IPS-NIHi7 (cell line): ENCODE data around the gene S100A4.
"Not testable (repeated sequence)": the region's sequence is repeated elsewhere in the genome, so short reads cannot be mapped to it uniquely, and the experiment has no call there.

Experiments used
- DNase-seq: peaks from one replicate; pipeline ENCODE4 v3.0.0; 2012; ENCODE audit warnings: mixed read lengths; ENCODE audit errors: extremely low spot score

Gene S100A4

DNA sequence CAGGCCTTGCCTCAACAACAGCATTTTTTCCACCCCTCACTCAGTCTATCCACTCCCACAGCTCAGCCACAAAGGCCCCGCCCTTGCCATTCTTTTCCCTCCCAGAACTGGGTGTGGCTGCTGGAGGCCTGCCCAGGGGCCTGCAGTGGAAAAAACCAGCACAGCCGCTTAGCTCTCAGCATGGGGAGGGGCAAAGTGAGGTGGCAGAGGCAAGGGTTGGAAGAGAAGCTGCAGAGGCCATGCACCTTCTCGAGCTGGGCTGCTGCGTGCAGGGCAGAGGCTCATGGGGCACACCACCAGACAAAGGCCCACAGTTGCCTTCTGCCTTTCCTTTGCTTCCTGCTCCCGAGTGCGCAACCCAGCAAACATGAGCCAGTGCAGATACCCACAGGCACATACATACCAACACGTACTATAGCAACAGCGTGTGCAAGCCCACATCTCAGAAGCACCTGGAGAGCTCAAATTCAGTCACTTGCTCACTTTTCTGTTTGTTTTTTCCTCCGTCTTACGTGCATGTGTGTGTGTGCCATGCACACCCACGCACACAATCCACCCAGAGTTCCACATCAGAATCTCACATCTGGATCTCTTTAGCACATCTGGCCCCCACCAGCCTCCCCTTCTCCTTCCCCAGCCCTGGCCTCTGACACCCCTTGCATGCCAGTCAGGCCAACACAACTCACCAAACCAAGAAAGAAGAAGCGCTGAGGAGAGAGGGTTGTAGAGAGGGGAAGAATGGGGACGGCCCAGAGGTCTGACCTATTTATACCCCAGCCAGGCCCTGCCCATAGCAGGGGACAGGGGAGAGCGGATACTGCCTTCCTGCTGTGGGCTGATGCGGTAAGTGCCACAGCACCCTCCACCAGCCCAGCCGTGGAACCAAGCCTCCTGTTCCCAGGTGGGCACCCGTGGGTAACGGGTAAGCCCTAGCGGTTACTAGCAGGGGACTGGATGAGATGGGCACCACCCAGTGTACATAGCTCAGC is at the start of gene S100A4:
Gene S100A4 (minus strand): TSS at position 740 of the 989 bp plus-strand sequence. CDS start 1,012 bp downstream, outside the sequence.
- DNase-seq, result peak; percentile 94

DNA sequence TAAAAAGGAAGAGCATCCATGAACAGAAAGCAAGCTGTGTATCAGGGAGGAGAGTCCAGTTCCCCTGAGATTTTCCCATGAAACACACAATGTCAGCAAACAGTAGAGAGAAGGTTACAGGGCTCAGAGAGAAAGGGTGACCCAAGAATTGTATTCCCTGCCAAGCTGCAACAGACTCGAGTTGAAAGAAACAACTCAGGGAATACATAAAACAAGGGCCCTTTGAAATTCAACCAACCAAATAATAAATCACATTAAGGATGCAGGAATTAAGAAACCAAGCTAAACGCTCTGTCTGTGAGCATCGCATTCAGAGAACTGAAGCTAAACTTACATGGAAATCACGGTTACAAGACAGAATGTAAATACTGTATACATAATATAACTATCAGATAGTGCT is 47.1 kb upstream of the S100A4 start:
- DNase-seq, result no peak

DNA sequence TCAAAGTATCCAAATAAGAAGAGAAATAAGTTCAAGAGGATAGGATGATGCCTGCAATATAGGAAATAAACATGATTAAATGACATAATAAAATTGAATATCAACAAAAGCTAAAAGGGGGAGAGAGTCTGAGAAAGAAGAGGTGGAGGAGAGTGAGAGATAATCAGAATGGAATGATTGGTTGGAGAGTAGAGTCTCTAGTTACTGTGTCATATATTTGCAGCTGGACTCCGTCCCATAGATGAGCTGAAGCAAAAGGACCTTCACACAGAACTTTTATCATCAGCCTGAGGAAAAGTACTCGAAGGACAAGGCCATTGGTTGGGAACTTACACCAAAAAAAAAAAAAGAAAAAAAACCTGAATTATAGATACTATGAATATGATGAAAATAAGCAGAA is 42.9 kb upstream of the S100A4 start:
- no peak for DNase-seq

DNA sequence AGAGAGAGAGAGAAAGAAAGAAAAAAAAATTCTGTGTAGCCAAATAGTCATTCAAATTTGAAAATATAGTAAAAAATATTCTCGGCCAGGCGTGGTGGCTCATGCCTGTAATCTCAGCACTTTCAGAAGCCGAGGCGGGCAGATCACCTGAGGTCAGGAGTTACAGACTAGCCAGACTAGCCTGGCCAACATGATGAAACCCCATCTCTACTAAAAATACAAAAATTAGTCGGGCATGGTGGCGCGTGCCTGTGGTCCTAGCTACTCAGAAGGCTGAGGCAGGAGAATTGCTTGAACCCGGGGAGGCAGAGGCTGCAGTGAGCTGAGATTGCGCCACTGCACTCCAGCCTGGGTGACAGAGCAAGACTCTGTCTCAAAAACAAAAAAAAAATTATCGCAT is 42.4 kb upstream of the S100A4 start:
- not testable (repeated sequence) for DNase-seq

DNA sequence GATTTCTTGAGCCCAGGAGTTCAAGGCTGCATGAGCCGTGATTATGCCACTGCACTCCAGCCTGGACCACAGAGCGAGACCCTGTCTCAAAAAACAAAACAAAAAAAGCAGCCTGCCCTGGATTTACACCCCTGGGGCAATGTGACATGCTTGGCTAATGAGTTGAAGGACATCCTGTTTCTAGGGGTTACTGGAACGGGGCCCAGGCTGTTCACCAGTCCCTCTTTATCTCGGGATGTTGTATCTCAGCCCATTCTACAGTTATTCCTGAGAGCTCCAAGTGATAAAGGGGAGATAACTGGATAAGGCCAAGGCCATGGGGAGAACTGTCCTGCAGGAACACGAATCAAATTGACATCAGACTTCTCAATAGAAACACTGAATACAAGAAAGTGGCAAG is 41.7 kb upstream of the S100A4 start:
- no peak for DNase-seq

DNA sequence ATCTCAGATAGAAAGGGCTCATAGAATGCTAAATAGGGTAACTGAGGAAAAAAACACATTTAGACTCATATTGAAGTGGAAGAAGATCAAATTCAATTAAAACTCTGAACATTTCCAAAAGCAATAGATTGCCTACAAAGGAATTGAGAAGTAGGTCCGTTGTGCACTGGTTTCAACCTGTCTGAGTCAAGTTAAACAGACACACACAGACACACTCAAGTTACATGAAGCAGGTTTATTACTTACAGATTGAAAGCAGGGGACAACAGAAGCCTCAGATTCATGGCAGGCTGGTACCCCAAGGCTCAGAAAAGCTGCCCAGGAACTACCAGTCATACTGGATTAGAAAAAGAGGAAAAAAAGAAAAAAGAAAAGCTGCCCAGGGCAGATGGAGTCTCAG is 40.7 kb upstream of the S100A4 start:
- DNase-seq, result no peak

- DNase-seq, result no peak
Measured at GRCh38 chr1:153585006-153585405, 39.4 kb upstream of the S100A4 start.

DNA sequence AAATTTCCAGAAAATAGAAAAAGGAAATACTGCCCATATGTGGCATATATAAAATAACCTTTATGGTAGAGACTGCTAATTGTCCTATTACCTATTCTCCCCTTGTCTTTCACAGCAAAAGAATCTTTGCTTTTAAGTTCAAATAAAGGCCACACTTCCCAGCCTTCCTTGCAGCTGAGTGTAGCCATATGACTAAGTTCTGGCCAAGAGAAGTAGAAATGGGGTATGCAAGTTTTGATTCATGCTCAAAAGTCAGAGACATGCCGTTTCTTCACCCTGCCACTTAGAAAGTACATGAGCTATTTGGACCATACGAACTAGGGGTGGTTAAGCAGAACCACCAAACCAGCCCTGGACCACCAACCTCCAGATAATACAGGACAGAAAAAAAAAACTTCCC is 38.4 kb upstream of the S100A4 start:
- no peak for DNase-seq

GRCh38 chr1:153583514-153583913 is 37.9 kb upstream of the S100A4 start:
- DNase-seq, result not testable (repeated sequence)

DNA sequence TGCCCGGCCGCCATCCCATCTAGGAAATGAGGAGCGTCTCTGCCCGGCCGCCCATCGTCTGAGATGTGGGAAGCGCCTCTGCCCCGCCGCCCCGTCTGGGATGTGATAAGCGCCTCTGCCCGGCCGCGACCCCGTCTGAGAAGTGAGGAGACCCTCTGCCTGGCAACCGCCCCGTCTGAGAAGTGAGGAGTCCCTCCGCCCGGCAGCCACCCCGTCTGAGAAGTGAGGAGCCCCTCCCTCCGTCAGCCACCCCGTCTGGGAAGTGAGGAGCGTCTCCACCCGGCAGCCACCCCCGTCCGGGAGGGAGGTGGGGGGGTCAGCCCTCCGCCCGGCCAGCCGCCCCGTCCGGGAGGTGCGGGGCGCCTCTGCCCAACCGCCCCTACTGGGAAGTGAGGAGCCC is 37.2 kb upstream of the S100A4 start:
- DNase-seq, result not testable (repeated sequence)

DNA sequence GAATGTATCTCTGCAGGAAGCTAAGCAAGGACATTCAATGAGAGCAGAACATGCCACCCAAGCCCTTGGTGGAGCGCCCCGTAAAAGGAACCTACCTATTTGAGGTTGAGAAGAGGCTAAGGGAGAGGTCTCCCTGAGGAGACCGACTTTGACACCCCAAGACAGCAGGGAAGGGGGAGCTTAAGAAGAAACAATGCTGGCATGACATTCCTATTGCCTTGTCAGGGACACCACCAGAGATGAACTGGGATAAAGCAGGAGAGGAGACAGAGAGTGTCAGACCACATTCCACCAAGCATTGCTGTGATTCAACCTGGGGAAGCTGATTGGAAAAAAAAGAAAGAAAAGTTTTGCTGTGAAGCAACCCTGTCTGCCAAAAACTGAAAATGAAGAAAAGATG is 33.3 kb upstream of the S100A4 start:
- no peak for DNase-seq

- no peak for DNase-seq
Measured at GRCh38 chr1:153578490-153578889, 32.9 kb upstream of the S100A4 start.

DNA sequence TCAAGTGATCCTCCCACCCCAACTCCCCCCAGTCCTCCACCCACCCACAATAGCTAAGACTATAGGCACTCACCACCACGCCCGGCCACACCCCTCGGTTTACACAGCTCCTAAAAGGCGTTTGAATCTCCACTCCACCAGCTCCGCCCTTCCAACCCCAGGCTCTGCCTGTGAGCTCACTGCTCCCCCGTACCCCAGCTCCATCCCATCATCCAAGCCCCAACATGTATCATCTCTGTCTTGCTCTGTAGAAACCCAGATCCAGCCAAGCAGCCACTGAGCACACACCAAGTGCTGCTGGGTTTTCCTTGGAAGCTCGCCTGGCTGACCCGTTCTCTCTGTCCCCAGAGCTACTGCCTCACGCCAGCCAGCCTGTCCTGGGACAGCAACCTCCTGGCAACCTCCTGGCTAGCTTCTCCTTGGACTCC is 32.0 kb upstream of the S100A4 start:
- no peak for DNase-seq

GRCh38 chr1:153577138-153577537 is 31.5 kb upstream of the S100A4 start:
- DNase-seq, result no peak

- DNase-seq, result not testable (repeated sequence)
Measured at GRCh38 chr1:153575497-153575896, 29.9 kb upstream of the S100A4 start.

GRCh38 chr1:153575081-153575491 is 29.5 kb upstream of the S100A4 start:
- DNase-seq, result not testable (repeated sequence)

DNA sequence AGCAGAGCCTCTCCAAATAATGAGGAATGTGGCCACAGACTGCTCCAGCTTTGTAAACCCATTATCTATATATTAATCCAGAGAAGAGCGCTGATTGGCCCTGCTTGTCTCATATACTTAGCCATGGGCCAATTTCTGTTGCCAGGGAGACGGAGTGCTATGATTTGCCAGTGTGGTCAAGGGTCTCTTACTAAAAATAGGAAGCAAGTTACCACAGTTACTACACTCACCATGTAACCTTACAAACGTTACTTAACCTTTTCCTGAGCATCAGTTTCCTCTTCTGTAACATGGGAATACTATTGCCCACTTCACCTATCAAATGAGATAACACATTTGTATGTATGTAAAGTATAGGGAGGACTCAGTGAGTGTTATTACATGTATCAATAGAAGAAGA is 27.7 kb upstream of the S100A4 start:
- no peak for DNase-seq

- peak; percentile 66 for DNase-seq
Measured at GRCh38 chr1:153572569-153573015, 27.0 kb upstream of the S100A4 start.

DNA sequence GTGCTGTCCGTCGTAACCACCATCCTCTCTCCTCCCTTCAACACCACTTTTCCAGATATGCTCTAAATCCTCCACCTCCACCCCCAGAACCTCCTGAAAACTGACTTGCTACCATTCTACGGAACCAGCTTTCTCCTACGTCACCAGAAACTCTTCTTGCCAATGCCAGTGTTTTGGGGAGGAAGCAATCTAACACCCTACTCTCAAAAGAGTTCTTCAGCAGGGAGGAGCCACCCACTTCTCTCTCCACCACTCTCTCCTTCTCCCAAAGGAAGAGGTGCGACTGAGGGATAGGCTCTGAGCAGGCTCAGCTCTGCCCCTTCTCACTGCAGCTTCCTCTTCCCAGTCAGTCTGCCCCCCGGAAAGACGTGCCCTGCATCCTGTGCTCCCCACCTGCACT is 26.1 kb upstream of the S100A4 start:
- no peak for DNase-seq

DNA sequence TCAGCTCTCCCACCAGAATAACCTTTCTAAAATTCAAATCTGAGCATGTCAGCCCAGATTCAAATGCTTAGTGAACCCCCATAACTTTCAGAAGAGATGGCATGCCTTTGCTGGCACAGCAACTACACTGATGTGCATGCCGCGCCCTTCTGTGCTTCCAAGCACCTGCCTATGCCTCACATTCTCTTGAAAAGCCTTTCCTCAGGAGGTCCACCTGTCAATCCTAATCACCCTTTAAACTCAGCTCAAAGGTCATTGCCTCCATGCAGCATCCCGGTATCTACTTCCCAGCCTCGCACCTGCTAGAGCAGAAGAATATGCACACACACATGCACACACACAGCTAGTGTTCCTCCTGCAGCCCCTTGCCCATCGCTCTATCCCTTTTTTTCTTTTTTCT is 25.3 kb upstream of the S100A4 start:
- DNase-seq, result no peak

DNA sequence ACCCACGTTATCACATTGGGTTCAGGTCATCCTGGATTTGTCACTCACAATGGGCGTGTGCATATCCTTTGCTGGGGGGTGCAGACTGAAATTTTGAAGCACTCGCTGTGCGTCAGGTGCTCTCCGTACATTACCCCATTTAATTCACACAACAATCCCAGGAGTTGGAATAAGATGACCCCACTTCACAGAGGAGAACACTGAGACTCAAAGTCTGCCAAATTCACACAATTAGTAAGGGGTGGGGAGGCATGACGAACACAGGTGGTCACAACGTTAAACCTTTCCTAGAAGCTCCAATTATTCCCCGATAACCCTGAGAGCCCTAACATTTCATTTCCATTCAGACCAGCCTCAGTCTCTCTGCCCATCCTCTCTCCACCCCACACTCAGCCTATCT is 23.9 kb upstream of the S100A4 start:
- DNase-seq, result no peak

DNA sequence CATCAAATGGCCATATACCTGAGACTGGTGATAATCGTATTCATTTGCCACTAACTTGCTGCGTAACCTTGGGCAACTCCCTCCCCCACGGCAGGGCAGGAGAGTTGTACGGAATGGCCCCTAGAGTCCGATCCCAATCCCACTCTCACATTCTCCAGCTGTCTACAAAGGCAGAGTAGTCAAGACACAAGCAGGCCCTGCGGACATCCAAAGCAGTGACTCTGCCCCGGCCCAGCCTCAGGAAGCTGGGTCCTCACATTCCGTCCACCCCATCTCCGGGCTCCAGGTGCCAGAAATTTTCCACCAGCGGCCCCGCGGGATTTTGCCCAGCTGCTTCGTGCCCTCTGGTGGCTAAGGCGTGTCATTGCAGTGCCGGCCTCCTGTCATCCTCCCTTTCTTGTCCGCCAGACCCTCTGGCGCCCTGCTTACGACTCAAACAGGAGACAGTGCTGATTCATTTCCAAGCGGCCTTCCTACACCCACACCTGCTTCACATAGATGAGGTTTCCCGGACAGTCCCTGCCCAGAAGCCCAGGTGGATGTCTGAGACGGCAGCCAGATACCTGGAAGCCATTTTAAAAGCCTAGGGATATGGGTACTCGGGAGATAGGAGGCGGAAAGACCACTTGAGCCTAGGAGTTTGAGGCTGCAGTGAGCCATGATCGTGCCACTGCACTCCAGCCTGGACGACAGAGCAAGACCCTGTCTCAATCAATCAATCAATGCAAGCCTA is 22.9 kb upstream of the S100A4 start:
- peak; percentile 89 for DNase-seq
